Transverse colon (tissue), 4 donors: ENCODE results near the gene TENT4B. TPM values are rescaled to one million over a fixed set of nuclear protein-coding genes. Genes with fewer than 3 reads are reported as not detected.

Experiments
- DNase-seq: peaks from one replicate; pipeline ENCODE4 v3.0.0-alpha.2; 2019
- H3K27ac ChIP-seq, 4 donors: fragments of 200-600 bp; sonication (generic); 2 replicates each; pipeline ENCODE4 v1.5.1; 2016 to 2018; ENCODE audit warnings: inconsistent platforms in 4 of 4
- H3K27me3 ChIP-seq: fragments of 200-600 bp; sonication (generic); 2 replicates; pipeline ENCODE4 v1.5.1; 2017; ENCODE audit warnings: inconsistent platforms
- H3K36me3 ChIP-seq, 4 donors: fragments of 200-600 bp; sonication (generic); 2 replicates each; pipeline ENCODE4 v1.5.1; 2017 to 2019; ENCODE audit warnings: inconsistent platforms in 4 of 4
- H3K4me1 ChIP-seq, 4 donors: fragments of 200-600 bp; sonication (generic); 2 replicates each; pipeline ENCODE4 v1.5.1; 2017 to 2020; ENCODE audit warnings: inconsistent platforms in 4 of 4
- H3K4me3 ChIP-seq, 4 donors: fragments of 200-600 bp; sonication (generic); 1 replicate in 1 of 4; 2 replicates in 3 of 4; pipeline versions ENCODE4 v1.5.1 to v1.6.1; 2017 to 2019; ENCODE audit warnings: inconsistent platforms in 4 of 4
- H3K9me3 ChIP-seq, 2 donors: fragments of 200-600 bp; sonication (generic); 2 replicates each; pipeline ENCODE4 v1.5.1; 2017 to 2019; ENCODE audit warnings: inconsistent platforms in 2 of 2
- EP300 ChIP-seq: sonication (generic); formaldehyde crosslinking; IDR thresholded peaks from one replicate; pipeline ENCODE4 v1.6.1; 2017; ENCODE audit warnings: antibody characterized with exemption, low read depth
- POLR2A ChIP-seq: fragments of 450-650 bp; IDR thresholded peaks from one replicate; pipeline ENCODE4 v1.6.1; 2016; ENCODE audit warnings: antibody characterized with exemption, mild to moderate bottlenecking, moderate library complexity
- POLR2AphosphoS5 ChIP-seq, 3 donors: sonication (generic); formaldehyde crosslinking; IDR thresholded peaks; one replicate each; pipeline ENCODE4 v1.6.1; 2016; ENCODE audit warnings: antibody characterized with exemption in 3 of 3
- WGBS, 2 donors: methylation state at CpG; one replicate each; pipeline ENCODE4 v1.1.5; 2018; ENCODE audit warnings: low coverage in 1 of 2; 5-methylcytosine and 5-hydroxymethylcytosine counted together
- in situ Hi-C, 4 donors: fragments of 200-750 bp; cut with MboI; loops; one replicate each; pipeline versions ENCODE4 v1.15.0 to v1.15.1; 2017; ENCODE audit warnings: low sequenced_read_pairs in 3 of 4, low pct_ligation_motif_present in 1 of 4, low pct_unique_long_range_greater_than_20kb in 1 of 4
- intact Hi-C: fragments of 100-400 bp; cut with DNase I; formaldehyde crosslinking; loops from one replicate; pipeline ENCODE4 v1.15.1; 2023; ENCODE audit warnings: low total_unique reads
- total RNA-seq, 4 donors: library from RNA; depleted of rRNA; stranded (reverse); fragments of >200 nt; gene quantifications; one replicate each; pipeline ENCODE4 v1.1.0, GENCODE V29; 2016
- TF ChIP-seq, protein P1 (sequence below), 5 experiments: fragments of 200-600 bp in 3 of 5; fragments of 450-650 bp in 2 of 5; sonication (generic) in 3 of 5; IDR thresholded peaks; 1 replicate in 2 of 5; 2 replicates in 3 of 5; pipeline ENCODE4 v1.5.1; 2016 to 2017; ENCODE audit warnings: antibody characterized with exemption in 5 of 5, inconsistent platforms in 3 of 5, mild to moderate bottlenecking in 2 of 5, moderate library complexity in 1 of 5

The TENT4B gene
- total RNA-seq, 4 donors from 2014 or later = 8.2 to 18.0 (median 13.0) TPM

DNA sequence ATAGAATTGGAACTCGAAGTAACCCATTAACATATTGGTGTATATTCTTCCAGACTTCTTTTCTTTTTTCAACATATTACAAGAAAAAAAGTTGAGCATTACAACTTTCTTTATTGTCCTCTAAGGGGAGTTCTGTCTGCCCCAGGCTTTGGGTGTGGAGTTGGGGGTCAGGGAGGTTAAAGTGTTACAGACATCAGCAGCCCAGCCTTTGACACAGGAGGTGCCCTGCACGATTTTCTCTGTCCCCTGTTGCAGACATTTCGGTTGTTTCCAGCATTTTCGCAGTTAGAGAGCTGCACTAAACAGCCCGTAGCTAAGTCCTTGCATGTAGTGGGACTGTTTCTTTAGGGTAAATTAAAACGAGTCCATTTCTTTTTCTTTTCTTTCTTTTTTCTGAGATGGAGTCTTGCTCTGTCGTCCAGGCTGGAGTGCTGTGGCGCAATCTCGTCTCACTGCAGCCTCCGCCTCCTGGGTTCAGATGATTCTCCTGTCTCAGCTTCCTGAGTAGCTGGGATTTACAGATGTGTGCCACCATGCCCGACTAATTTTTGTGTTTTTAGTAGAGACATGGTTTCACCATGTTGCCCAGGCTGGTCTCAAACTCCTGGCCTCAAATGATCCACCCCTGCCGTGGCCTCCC is 99.9 kb downstream of the TENT4B start:
- H3K27me3 ChIP-seq = no peaks in the 10 kb centered on the region
- no peaks in the 10 kb centered on the region for H3K36me3 ChIP-seq
- no peak overlapping the region for H3K4me3 ChIP-seq
- in situ Hi-C loops = no loop called here
- 76 to 79% methylated on average over 11 to 12 of the region's 12 CpGs for WGBS, 2 donors
- peaks cover 0 to 6% (median 0%) of the 10 kb centered on the region in 4 donors for H3K4me1 ChIP-seq
- DNase-seq = no peak
- intact Hi-C loops = no loop called here
- no peak for TF ChIP-seq POLR2AphosphoS5 (IDR thresholded peaks at IDR 0.05)
- TF ChIP-seq POLR2A = no peak
- TF ChIP-seq EP300 = no peak
- TF ChIP-seq, protein P1, sequence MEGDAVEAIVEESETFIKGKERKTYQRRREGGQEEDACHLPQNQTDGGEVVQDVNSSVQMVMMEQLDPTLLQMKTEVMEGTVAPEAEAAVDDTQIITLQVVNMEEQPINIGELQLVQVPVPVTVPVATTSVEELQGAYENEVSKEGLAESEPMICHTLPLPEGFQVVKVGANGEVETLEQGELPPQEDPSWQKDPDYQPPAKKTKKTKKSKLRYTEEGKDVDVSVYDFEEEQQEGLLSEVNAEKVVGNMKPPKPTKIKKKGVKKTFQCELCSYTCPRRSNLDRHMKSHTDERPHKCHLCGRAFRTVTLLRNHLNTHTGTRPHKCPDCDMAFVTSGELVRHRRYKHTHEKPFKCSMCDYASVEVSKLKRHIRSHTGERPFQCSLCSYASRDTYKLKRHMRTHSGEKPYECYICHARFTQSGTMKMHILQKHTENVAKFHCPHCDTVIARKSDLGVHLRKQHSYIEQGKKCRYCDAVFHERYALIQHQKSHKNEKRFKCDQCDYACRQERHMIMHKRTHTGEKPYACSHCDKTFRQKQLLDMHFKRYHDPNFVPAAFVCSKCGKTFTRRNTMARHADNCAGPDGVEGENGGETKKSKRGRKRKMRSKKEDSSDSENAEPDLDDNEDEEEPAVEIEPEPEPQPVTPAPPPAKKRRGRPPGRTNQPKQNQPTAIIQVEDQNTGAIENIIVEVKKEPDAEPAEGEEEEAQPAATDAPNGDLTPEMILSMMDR (IDR thresholded peaks at IDR 0.05) = no peak
- H3K9me3 ChIP-seq = no peaks in the 10 kb centered on the region
- no peak overlapping the region for H3K27ac ChIP-seq

DNA sequence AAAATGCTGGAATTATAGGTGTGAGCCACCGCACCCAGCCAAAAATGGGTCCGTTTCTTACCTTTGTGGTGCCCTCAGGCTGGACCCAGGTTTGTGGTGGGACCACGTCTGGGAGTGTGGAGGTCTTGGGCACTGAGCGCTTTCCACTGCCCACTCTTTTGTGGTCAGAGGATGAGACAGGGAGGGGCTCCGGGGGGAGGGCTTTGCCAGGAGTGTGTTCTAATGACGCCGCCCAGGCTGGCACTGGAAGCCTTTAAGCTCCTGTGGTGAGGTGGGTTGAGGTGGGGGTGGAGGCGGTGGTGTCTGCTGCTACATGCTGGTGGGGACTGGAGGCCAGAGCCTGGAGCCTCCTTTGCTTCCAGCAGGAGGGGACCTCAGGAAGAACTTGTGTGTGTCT is 100.4 kb downstream of the TENT4B start:
- intact Hi-C loops = no loop called here
- H3K4me1 ChIP-seq = peaks cover 0 to 6% (median 0%) of the 10 kb centered on the region in 4 donors
- H3K9me3 ChIP-seq = no peaks in the 10 kb centered on the region
- H3K27ac ChIP-seq = no peak overlapping the region
- no peak for DNase-seq
- no peaks in the 10 kb centered on the region for H3K27me3 ChIP-seq
- no peaks in the 10 kb centered on the region for H3K36me3 ChIP-seq
- in situ Hi-C loops = no loop called here
- no peak overlapping the region for H3K4me3 ChIP-seq
- 88% methylated on average over 8 of the region's 8 CpGs; no CpG with 5 or more reads in 1 of the 2 donors for WGBS, 2 donors
- TF ChIP-seq POLR2A (no peak), POLR2AphosphoS5 (IDR thresholded peaks at IDR 0.05) (no peak)

DNA sequence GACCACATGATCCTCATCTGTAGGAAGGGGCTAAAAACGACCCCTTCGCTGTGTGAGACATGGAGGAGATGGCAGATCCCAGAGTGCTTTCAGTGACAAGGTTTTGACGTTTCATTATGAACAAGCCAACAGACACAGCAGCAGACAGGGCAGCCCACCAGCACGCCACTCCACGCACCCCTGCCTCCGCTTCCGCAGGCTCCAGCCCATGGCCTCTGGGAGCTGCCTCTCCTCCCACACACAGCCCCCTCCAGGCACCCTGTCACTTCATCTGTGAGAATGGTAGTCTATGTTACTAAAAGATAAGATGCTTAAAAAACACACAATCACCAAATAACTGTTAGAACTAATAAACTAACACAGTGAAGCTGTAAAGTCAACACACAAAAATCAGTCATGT is 101.0 kb downstream of the TENT4B start:
- no peaks in the 10 kb centered on the region for H3K9me3 ChIP-seq
- no peak overlapping the region for H3K4me3 ChIP-seq
- WGBS, 2 donors = 85% methylated on average over 4 to 7 of the region's 7 CpGs
- in situ Hi-C loops (no loop called here), intact Hi-C loops (no loop called here)
- TF ChIP-seq, protein P1 (IDR thresholded peaks at IDR 0.05) = no peak
- TF ChIP-seq POLR2AphosphoS5 (IDR thresholded peaks at IDR 0.05) = no peak
- no peak for TF ChIP-seq EP300
- TF ChIP-seq POLR2A = no peak
- DNase-seq = no peak
- no peaks in the 10 kb centered on the region for H3K27me3 ChIP-seq
- H3K4me1 ChIP-seq = peaks cover 0 to 7% (median 0%) of the 10 kb centered on the region in 4 donors
- no peaks in the 10 kb centered on the region for H3K36me3 ChIP-seq
- H3K27ac ChIP-seq = no peak overlapping the region

DNA sequence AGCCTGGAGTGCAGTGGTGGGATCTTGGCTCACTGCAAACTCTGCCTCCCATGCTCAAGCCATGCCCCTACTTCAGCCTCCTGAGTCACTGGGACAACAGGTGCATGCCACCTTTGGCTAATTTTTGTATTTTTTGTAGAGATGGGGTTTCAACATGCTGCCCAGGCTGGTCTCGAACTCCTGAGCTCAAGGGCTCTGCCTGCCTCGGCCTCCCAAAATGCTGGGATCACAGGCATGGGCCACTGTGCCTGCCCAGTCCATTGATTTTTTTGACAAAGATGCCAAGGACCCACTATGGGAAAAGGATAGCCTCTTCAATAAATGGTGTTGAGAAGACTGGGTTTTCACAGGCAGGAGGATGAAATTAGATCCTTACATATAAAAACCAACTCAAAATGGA is 102.4 kb downstream of the TENT4B start:
- intact Hi-C loops (no loop called here), in situ Hi-C loops (no loop called here)
- WGBS, 2 donors = 80 to 100% methylated on average over 1 to 2 of the region's 2 CpGs
- DNase-seq = no peak
- TF ChIP-seq EP300 (no peak), POLR2A (no peak), POLR2AphosphoS5 (IDR thresholded peaks at IDR 0.05) (no peak)
- TF ChIP-seq, protein P1 (IDR thresholded peaks at IDR 0.05) = no peak
- no peaks in the 10 kb centered on the region for H3K9me3 ChIP-seq
- no peak overlapping the region for H3K4me3 ChIP-seq
- peaks cover 0 to 11% (median 2%) of the 10 kb centered on the region in 4 donors for H3K4me1 ChIP-seq
- H3K27me3 ChIP-seq = no peaks in the 10 kb centered on the region
- no peak overlapping the region for H3K27ac ChIP-seq
- H3K36me3 ChIP-seq = no peaks in the 10 kb centered on the region

DNA sequence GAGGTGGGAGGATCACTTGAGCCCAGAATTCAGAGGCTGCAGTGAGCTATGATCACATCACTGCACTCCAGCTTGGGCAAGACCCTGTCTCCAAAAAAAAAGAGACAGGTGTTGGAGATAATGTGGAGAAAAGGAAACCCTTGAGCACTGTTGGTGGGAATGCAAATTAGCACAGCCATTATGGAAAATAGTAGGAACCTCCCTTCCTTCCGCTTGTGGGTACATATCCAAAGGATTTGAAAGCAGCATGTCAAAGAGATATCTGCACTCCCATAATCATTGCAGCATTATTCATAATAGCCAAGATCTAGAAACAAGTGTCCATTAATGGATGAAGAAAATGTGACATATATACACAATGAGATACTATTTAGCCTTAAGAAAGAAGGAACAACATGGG is 103.5 kb downstream of the TENT4B start:
- Histone ChIP-seq H3K36me3 (no peaks in the 10 kb centered on the region), H3K9me3 (no peaks in the 10 kb centered on the region), H3K4me1 (peaks cover 0 to 12% (median 3%) of the 10 kb centered on the region in 4 donors), H3K27ac (no peak overlapping the region), H3K27me3 (no peaks in the 10 kb centered on the region), H3K4me3 (no peak overlapping the region)
- in situ Hi-C loops (no loop called here), intact Hi-C loops (no loop called here)
- TF ChIP-seq EP300 (no peak), POLR2A (no peak), POLR2AphosphoS5 (IDR thresholded peaks at IDR 0.05) (no peak)
- TF ChIP-seq, protein P1 (IDR thresholded peaks at IDR 0.05) = no peak
- no peak for DNase-seq
- WGBS, 2 donors = 78 to 84% methylated on average over 1 of the region's 1 CpG
